Nephron progenitor cell (in vitro differentiated cells): Measurements from ENCODE around the gene SLC1A2.

ENCODE experiments used
- DNase-seq: peaks from one replicate; pipeline ENCODE4 v3.0.0; 2021
- H3K27ac Mint-ChIP-seq: 2 replicates; pipeline ENCODE4 v1.8.0; 2021; ENCODE audit warnings: mild to moderate bottlenecking, moderate library complexity, mixed read lengths
- H3K27me3 Mint-ChIP-seq: 2 replicates; pipeline ENCODE4 v1.8.0; 2021; ENCODE audit warnings: mild to moderate bottlenecking, low read depth, mixed read lengths; ENCODE audit not compliant: poor library complexity
- H3K36me3 Mint-ChIP-seq: 2 replicates; pipeline ENCODE4 v1.8.0; 2021; ENCODE audit warnings: low read depth, mixed read lengths
- H3K4me1 Mint-ChIP-seq: 2 replicates; pipeline ENCODE4 v1.8.0; 2021; ENCODE audit warnings: mixed read lengths
- H3K4me3 Mint-ChIP-seq: 2 replicates; pipeline ENCODE4 v1.8.0; 2021; ENCODE audit warnings: mild to moderate bottlenecking, moderate library complexity, mixed read lengths
- H3K9me3 Mint-ChIP-seq: 2 replicates; pipeline ENCODE4 v1.8.0; 2021; ENCODE audit warnings: mild to moderate bottlenecking, moderate library complexity, mixed read lengths
- CTCF ChIP-seq: fragments of 200-600 bp; sonication (generic); IDR thresholded peaks from 2 replicates; pipeline ENCODE4 v1.5.0; 2021; ENCODE audit warnings: antibody characterized with exemption

Gene SLC1A2

GRCh38 chr11:35380603-35381002 is 38.8 kb downstream of the SLC1A2 start:
- Mint-ChIP-seq H3K4me3 (no peak overlapping the region), H3K27ac (no peak overlapping the region), H3K36me3 (no peaks in the 10 kb centered on the region), H3K27me3 (peaks cover 6% of the 10 kb centered on the region), H3K4me1 (peaks cover 26% of the 10 kb centered on the region), H3K9me3 (no peaks in the 10 kb centered on the region)
- no peak for TF ChIP-seq CTCF
- no peak for DNase-seq

- H3K36me3 Mint-ChIP-seq: no peaks in the 10 kb centered on the region
- no peaks in the 10 kb centered on the region for H3K27me3 Mint-ChIP-seq
- no peak overlapping the region for H3K27ac Mint-ChIP-seq
- no peak for DNase-seq
- H3K4me3 Mint-ChIP-seq: no peak overlapping the region
- peaks cover 26% of the 10 kb centered on the region for H3K4me1 Mint-ChIP-seq
- no peaks in the 10 kb centered on the region for H3K9me3 Mint-ChIP-seq
- TF ChIP-seq CTCF: no peak
These were observed 42.1 kb downstream of the SLC1A2 start for GRCh38 chr11:35377262-35377661.

- no peak overlapping the region for H3K27ac Mint-ChIP-seq
- no peak for TF ChIP-seq CTCF
These were observed 42.7 kb downstream of the SLC1A2 start for GRCh38 chr11:35376613-35377012.

GRCh38 chr11:35376118-35376510 is 43.2 kb downstream of the SLC1A2 start:
- Mint-ChIP-seq H3K27me3 (peaks cover 2% of the 10 kb centered on the region), H3K27ac (no peak overlapping the region), H3K4me1 (peaks cover 18% of the 10 kb centered on the region), H3K36me3 (no peaks in the 10 kb centered on the region), H3K4me3 (no peak overlapping the region), H3K9me3 (no peaks in the 10 kb centered on the region)
- no peak for DNase-seq
- no peak for TF ChIP-seq CTCF

More at GRCh38 chr11:35376613-35377012, 42.7 kb downstream of the SLC1A2 start:
- no peak for DNase-seq
- Mint-ChIP-seq H3K36me3 (no peaks in the 10 kb centered on the region), H3K4me3 (no peak overlapping the region), H3K9me3 (no peaks in the 10 kb centered on the region), H3K4me1 (peaks cover 23% of the 10 kb centered on the region), H3K27me3 (no peaks in the 10 kb centered on the region)

- TF ChIP-seq CTCF: no peak
- Mint-ChIP-seq H3K9me3 (no peaks in the 10 kb centered on the region), H3K4me3 (no peak overlapping the region), H3K4me1 (peaks cover 12% of the 10 kb centered on the region), H3K27ac (no peak overlapping the region), H3K36me3 (no peaks in the 10 kb centered on the region), H3K27me3 (peaks cover 3% of the 10 kb centered on the region)
- DNase-seq: no peak
These were observed 43.8 kb downstream of the SLC1A2 start for GRCh38 chr11:35375332-35376117.
